ENCODE data around the gene P3H3. TPM values are rescaled to one million over a fixed set of nuclear protein-coding genes. Genes with fewer than 3 reads are reported as not detected.

The P3H3 gene
- polyA plus RNA-seq, 1 donor (not counting 4 experiments of a cell fraction or from before 2014, with no cell fraction given), result 3.9 TPM

GRCh38 chr12:6820166-6820565, 8.0 kb upstream of the P3H3 start:
- Histone ChIP-seq H2AFZ (ENCODE audit: control insufficient read depth, low read length) (no peak overlapping the region), H3K27ac (ENCODE audit: control insufficient read depth, insufficient read depth, low read length) (no peak overlapping the region), H3K9ac (ENCODE audit: control insufficient read depth, extremely low read depth, insufficient read depth, low read length) (no peak overlapping the region), H3K4me1 (ENCODE audit: control insufficient read depth, extremely low read depth, insufficient read depth, low read length) (peaks cover 3% of the 10 kb centered on the region), H3K4me2 (ENCODE audit: control insufficient read depth, extremely low read depth, insufficient read depth, low read depth, low read length) (no peak overlapping the region), H4K20me1 (ENCODE audit: control insufficient read depth, extremely low read depth, insufficient read depth, low read length) (no peaks in the 10 kb centered on the region), H3K9me1 (ENCODE audit: control insufficient read depth, extremely low read depth, insufficient read depth, low read length) (no peaks in the 10 kb centered on the region), H3K27me3 (ENCODE audit: control insufficient read depth, extremely low read depth, insufficient read depth, low read length) (peaks cover 62% of the 10 kb centered on the region), H3K79me2 (ENCODE audit: control insufficient read depth, insufficient read depth, low read length) (no peaks in the 10 kb centered on the region), H3K4me3 (ENCODE audit: control insufficient read depth in 2 of 3, extremely low read depth in 1 of 3, insufficient read depth in 2 of 3, low read depth in 1 of 3, low read length in 3 of 3) (no peak overlapping the region), H3K36me3 (ENCODE audit: control insufficient read depth in 2 of 2, extremely low read depth in 1 of 2, insufficient read depth in 2 of 2, low read length in 2 of 2) (no peaks in the 10 kb centered on the region), H3K9me3 (ENCODE audit: control insufficient read depth, low read depth, low read length) (no peaks in the 10 kb centered on the region)
- no peak for DNase-seq (ENCODE audit: low read depth, low spot score)
- dilution Hi-C loops (cut with MboI; ENCODE audit: extremely low pct_ligation_motif_present, low sequenced_read_pairs), result no loop called here
- FAIRE-seq, result no peak
- no peak for TF ChIP-seq EZH2 (IDR thresholded peaks at IDR 0.05; ENCODE audit: low read length)
- no peak for TF ChIP-seq CTCF (optimal IDR thresholded peaks at IDR 0.05 in 1 of 3, IDR thresholded peaks at IDR 0.05 in 1 of 3, conservative IDR thresholded peaks at IDR 0.05 in 1 of 3; ENCODE audit: extremely low read depth in 1 of 3, insufficient read depth in 2 of 3, low read length in 3 of 3)

GRCh38 chr12:6821591-6822425, 6.4 kb upstream of the P3H3 start, which contains the start of gene GPR162:
Gene GPR162 (plus strand): TSS chr12:6821821. CDS start chr12:6823899, 2,078 bp downstream.
- Histone ChIP-seq H4K20me1 (ENCODE audit: control insufficient read depth, extremely low read depth, insufficient read depth, low read length) (no peaks in the 10 kb centered on the region), H3K79me2 (ENCODE audit: control insufficient read depth, insufficient read depth, low read length) (no peaks in the 10 kb centered on the region), H3K27ac (ENCODE audit: control insufficient read depth, insufficient read depth, low read length) (no peak within 1 kb of the TSS), H3K4me2 (ENCODE audit: control insufficient read depth, extremely low read depth, insufficient read depth, low read depth, low read length) (peak within 1 kb of the TSS; percentile 48), H3K9me3 (ENCODE audit: control insufficient read depth, low read depth, low read length) (no peaks in the 10 kb centered on the region), H3K36me3 (ENCODE audit: control insufficient read depth in 2 of 2, extremely low read depth in 1 of 2, insufficient read depth in 2 of 2, low read length in 2 of 2) (no peaks in the 10 kb centered on the region), H3K4me1 (ENCODE audit: control insufficient read depth, extremely low read depth, insufficient read depth, low read length) (peaks cover 6% of the 10 kb centered on the region), H3K9me1 (ENCODE audit: control insufficient read depth, extremely low read depth, insufficient read depth, low read length) (no peaks in the 10 kb centered on the region), H3K9ac (ENCODE audit: control insufficient read depth, extremely low read depth, insufficient read depth, low read length) (no peak within 1 kb of the TSS), H2AFZ (ENCODE audit: control insufficient read depth, low read length) (peak within 1 kb of the TSS; percentile 46), H3K4me3 (ENCODE audit: control insufficient read depth in 2 of 3, extremely low read depth in 1 of 3, insufficient read depth in 2 of 3, low read depth in 1 of 3, low read length in 3 of 3) (no peak within 1 kb of the TSS), H3K27me3 (ENCODE audit: control insufficient read depth, extremely low read depth, insufficient read depth, low read length) (peaks cover 66% of the 10 kb centered on the region)
- dilution Hi-C loops (cut with MboI; ENCODE audit: extremely low pct_ligation_motif_present, low sequenced_read_pairs), result no loop called here
- TF ChIP-seq CTCF (optimal IDR thresholded peaks at IDR 0.05 in 1 of 3, IDR thresholded peaks at IDR 0.05 in 1 of 3, conservative IDR thresholded peaks at IDR 0.05 in 1 of 3; ENCODE audit: extremely low read depth in 1 of 3, insufficient read depth in 2 of 3, low read length in 3 of 3) (no peak), EZH2 (IDR thresholded peaks at IDR 0.05; ENCODE audit: low read length) (peak; percentile 76)
- DNase-seq (ENCODE audit: low read depth, low spot score) (no peak), FAIRE-seq (no peak)

Data from keratinocyte (primary cell).